Measurements from ENCODE around the gene MAGI1. TPM values are rescaled to one million over a fixed set of nuclear protein-coding genes. Genes with fewer than 3 reads are reported as not detected.

Gene MAGI1
- total RNA-seq, 1 donor from 2014 or later, result 33.1 TPM

- DNase-seq (ENCODE audit: missing footprints) (no peak), ATAC-seq (no peak)
- intact Hi-C loops (cut with DNase I), result no loop called here
Measured at GRCh38 chr3:65305836-65306235, 732.9 kb downstream of the MAGI1 start.

Other genes with a start within 250 kb of the MAGI1 start
- 45.9 TPM for gene SLC25A26, start 182.1 kb upstream of the MAGI1 start, total RNA-seq

All from Right ventricle myocardium inferior (tissue), 1 donor.